AG04450 (cell line): ENCODE data around the gene ARHGAP20. TPM values are rescaled to one million over a fixed set of nuclear protein-coding genes. Genes with fewer than 3 reads are reported as not detected.

Experiments used
- CTCF ChIA-PET: fragments of 300-600, 350-600 bp; formaldehyde crosslinking; extraction: SDS; loops from one replicate; lab custom pipeline; 2022; ENCODE audit warnings: antibody characterized with exemption, inconsistent platforms; lab: Charles Lee
- POLR2A ChIA-PET: fragments of 350-600 bp; formaldehyde crosslinking; extraction: SDS; loops from one replicate; lab custom pipeline; 2021; ENCODE audit warnings: antibody characterized with exemption, inconsistent platforms; lab: Yijun Ruan, JAX
- DNase-seq: peaks from one replicate; pipeline ENCODE4 v3.0.0-alpha.2; 2011; ENCODE audit warnings: low read depth, low spot score
- H3K27ac ChIP-seq: one replicate; pipeline ENCODE4 v1.5.1; 2012; ENCODE audit warnings: low read depth, low read length, control low read depth
- H3K27me3 ChIP-seq: one replicate; pipeline ENCODE4 v1.6.0; 2012; ENCODE audit warnings: low read length; ENCODE audit not compliant: control insufficient read depth, insufficient read depth
- H3K4me3 ChIP-seq: 2 replicates; pipeline ENCODE4 v1.5.1; 2011; ENCODE audit warnings: mild to moderate bottlenecking, low read depth, low read length, control low read depth
- H3K9me3 ChIP-seq: 2 replicates; pipeline ENCODE4 v1.5.1; 2012; ENCODE audit warnings: low read length; ENCODE audit not compliant: control insufficient read depth, insufficient read depth
- CTCF ChIP-seq: IDR thresholded peaks from 2 replicates; pipeline ENCODE4 v1.5.1; 2011; ENCODE audit warnings: low read depth, low read length, control low read depth, inconsistent platforms
- polyA plus RNA-seq: library from polyadenylated mRNA; depleted of rRNA; stranded (reverse); fragments of >200 nt; gene quantifications from 2 replicates; pipeline ENCODE4 v1.2.3, GENCODE V29; 2011

The ARHGAP20 gene
- polyA plus RNA-seq, 1 experiment = 4.0 TPM

GRCh38 chr11:110527146-110527545 lies 185.1 kb downstream of the ARHGAP20 start:
- no peak overlapping the region for H3K27ac ChIP-seq
- ChIA-PET CTCF (no interaction called here), POLR2A (no interaction called here)
- no peaks in the 10 kb centered on the region for H3K27me3 ChIP-seq
- no peak overlapping the region for H3K4me3 ChIP-seq
- TF ChIP-seq CTCF = no peak
- no peak for DNase-seq
- no peaks in the 10 kb centered on the region for H3K9me3 ChIP-seq
